WI38 (cell line): ENCODE data around the gene SASH1.

Experiments used
- H3K4me3 ChIP-seq: 2 replicates; pipeline ENCODE4 v1.5.1; 2011; ENCODE audit warnings: low read depth, mild to moderate bottlenecking, control low read depth, low read length
- CTCF ChIP-seq: IDR thresholded peaks from 2 replicates; pipeline ENCODE4 v1.5.1; 2012; ENCODE audit warnings: low read depth, mild to moderate bottlenecking, control low read depth, low read length

The SASH1 gene

DNA sequence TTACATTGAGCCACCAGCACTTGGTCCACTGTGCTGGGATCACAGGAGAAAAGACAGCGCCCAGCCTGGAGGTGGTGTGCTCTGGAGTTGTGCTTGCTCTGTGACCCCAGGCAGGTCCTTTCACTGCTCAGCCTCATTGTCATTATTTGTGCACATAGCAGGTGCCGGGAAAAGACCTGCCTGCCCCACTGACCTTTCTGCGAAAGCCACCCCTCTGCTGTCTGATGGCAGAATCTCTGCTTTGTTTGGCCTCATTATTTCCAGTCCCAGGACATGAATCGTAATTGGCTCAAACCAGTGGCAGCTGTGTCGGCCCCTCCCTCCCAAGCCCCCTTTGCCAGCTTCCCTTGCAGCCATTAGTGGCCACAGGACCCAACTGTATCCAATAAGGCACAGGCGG, 219.0 kb downstream of the SASH1 start:
- TF ChIP-seq CTCF = no peak
- H3K4me3 ChIP-seq = no peak overlapping the region

GRCh38 chr6:148563066-148563465, 220.4 kb downstream of the SASH1 start:
- TF ChIP-seq CTCF = no peak

GRCh38 chr6:148564494-148565035, 221.9 kb downstream of the SASH1 start:
- TF ChIP-seq CTCF = no peak
- H3K4me3 ChIP-seq = no peak overlapping the region

More at GRCh38 chr6:148563066-148563465, 220.4 kb downstream of the SASH1 start:
- no peak overlapping the region for H3K4me3 ChIP-seq

DNA sequence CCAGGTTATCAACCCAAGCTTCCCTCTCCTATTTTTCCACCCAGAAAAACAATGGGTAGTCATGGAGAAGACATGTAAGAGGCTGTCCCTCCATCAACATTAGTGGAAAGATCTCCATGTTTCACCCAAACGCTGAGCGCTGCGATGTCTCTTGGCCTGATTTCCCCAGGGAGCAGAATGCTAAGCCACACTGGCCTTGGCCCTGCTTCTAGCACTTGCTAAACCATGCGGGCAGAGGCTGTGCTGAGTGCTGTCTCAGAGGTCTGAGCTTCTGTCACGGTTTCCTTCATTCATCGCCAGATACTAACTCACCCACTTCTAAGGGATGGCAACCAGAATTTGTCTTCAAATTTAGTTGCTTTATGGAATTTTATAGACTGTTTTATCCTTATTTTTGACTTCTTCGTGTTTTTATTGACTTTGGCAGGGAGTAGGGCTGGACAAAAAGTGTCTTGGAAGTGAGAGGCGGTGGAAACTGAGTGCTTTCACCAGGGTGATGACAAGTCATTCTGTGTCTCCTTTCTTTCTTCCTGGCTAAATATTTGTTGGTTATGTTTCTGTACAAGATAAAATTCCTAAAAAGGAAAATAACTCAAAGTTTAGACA, 222.8 kb downstream of the SASH1 start:
- no peak for TF ChIP-seq CTCF
- no peak overlapping the region for H3K4me3 ChIP-seq

DNA sequence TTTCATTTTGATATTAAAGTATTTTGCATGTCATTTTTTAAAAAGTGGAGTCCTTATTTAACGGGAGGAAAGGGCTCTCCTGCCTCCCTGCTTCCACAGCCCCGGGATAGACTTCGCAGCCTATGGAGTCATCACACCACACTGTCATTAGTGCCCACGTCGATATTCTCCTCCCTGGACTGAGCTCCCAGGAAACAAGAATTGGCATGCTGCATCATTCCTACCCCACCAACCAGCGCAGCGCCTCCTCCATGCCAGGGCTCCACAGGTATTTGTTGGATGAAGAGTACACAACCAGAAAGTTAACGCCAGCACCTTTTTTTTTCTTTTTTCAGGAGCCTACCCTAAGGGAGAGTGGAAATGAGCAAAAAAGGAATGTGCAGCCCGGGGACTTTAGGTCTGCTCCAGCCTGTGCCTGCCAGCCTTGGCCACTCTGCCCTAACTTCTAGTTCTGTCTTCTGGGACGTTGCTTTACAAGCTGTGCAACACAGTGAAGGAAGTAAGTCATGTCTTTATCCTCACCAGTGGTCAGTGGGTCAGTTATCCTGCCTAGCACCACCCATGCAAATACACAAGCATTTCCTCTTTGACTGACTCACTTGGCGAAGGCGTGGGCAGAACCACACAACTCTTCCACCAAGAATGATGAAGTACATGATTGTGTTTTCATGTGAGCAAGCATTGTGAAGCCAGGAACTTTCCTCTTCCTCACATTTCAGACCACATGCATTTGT, 223.5 kb downstream of the SASH1 start:
- H3K4me3 ChIP-seq = no peak overlapping the region
- no peak for TF ChIP-seq CTCF

- TF ChIP-seq CTCF = no peak
- H3K4me3 ChIP-seq = no peak overlapping the region
Observed at GRCh38 chr6:148566664-148567350, 224.2 kb downstream of the SASH1 start.

GRCh38 chr6:148570456-148570855, 227.8 kb downstream of the SASH1 start:
- no peak overlapping the region for H3K4me3 ChIP-seq
- TF ChIP-seq CTCF = no peak
